KMS-11 (cell line): ENCODE data around the gene ALKBH4.

ENCODE experiments used
- H2AFZ ChIP-seq: fragments of 200-600 bp; sonication (generic); 2 replicates; pipeline ENCODE4 v1.6.1; 2016; ENCODE audit warnings: antibody characterized with exemption, mixed run types, low read depth
- H3K27ac ChIP-seq: fragments of 200-600 bp; sonication (generic); 2 replicates; pipeline ENCODE4 v1.6.1; 2016; ENCODE audit warnings: mild to moderate bottlenecking, mixed run types
- H3K27me3 ChIP-seq: fragments of 200-600 bp; sonication (generic); 2 replicates; pipeline ENCODE4 v1.6.1; 2017; ENCODE audit warnings: mild to moderate bottlenecking, low read depth, mixed run types, moderate library complexity; ENCODE audit not compliant: insufficient read depth
- H3K36me3 ChIP-seq: fragments of 200-600 bp; sonication (generic); 2 replicates; pipeline ENCODE4 v1.6.1; 2017; ENCODE audit warnings: mild to moderate bottlenecking, mixed run types; ENCODE audit not compliant: insufficient read depth
- H3K4me1 ChIP-seq: fragments of 200-600 bp; sonication (generic); 2 replicates; pipeline ENCODE4 v1.6.1; 2016; ENCODE audit warnings: mild to moderate bottlenecking, low read depth, mixed run types; ENCODE audit not compliant: poor library complexity, severe bottlenecking
- H3K4me2 ChIP-seq: fragments of 200-600 bp; sonication (generic); 2 replicates; pipeline ENCODE4 v1.7.0; 2016; ENCODE audit warnings: mild to moderate bottlenecking, mixed run types
- H3K4me3 ChIP-seq: fragments of 200-600 bp; sonication (generic); IDR thresholded peaks from 2 replicates; pipeline ENCODE4 v1.6.1; 2017; ENCODE audit warnings: low read depth, low read length, mixed read lengths; ENCODE audit not compliant: insufficient read depth
- H3K79me2 ChIP-seq: fragments of 200-600 bp; sonication (generic); 2 replicates; pipeline ENCODE4 v1.6.1; 2016; ENCODE audit warnings: low read depth, mixed run types; ENCODE audit not compliant: insufficient read depth
- H3K9ac ChIP-seq: fragments of 200-600 bp; sonication (generic); 2 replicates; pipeline ENCODE4 v1.6.1; 2016; ENCODE audit warnings: mild to moderate bottlenecking, mixed run types
- H4K20me1 ChIP-seq: fragments of 200-600 bp; sonication (generic); 2 replicates; pipeline ENCODE4 v1.6.1; 2016; ENCODE audit warnings: mild to moderate bottlenecking, mixed run types; ENCODE audit not compliant: insufficient read depth
- TF ChIP-seq, protein P1 (sequence below): fragments of 200-600 bp; sonication (generic); conservative IDR thresholded peaks from 2 replicates; pipeline ENCODE4 v1.6.1; 2017; ENCODE audit warnings: low read depth, mild to moderate bottlenecking, antibody characterized with exemption, low read length, moderate library complexity, mixed read lengths

Gene ALKBH4

DNA sequence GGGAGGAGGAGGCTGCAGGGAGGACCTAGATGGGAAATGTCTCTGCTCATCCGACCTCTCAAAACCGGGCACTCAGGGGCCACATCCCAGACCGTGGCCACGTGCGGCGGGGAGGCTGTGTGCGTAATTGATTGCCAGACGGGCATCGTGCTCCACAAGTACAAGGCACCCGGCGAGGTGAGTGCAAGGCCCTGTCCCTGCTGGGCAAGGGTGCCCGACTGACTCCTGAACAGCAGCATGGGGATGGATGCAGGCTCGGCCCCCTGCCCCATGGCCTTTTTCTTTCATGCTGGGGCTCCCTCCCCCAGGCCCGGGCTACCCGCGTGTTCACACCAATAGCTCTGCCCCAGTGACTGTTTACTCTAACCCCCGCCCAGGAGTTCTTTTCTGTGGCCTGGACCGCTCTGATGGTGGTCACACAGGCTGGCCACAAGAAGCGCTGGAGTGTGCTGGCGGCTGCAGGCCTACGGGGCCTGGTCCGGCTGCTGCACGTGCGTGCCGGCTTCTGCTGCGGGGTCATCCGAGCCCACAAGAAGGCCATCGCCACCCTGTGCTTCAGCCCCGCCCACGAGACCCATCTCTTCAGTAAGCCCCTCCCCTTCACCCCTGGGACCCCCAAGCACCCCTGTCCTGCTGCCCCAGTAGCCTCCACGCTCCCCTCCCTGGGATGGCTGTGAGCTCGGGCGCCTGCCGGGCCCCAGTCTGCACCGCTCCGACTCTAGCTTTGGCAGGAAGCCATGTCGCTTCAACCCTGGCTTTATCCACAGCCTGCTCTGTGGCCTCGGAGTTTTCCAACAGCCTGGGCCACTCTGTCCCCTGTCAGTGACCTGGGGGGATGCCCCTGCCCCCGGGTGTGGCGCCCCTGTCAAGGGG lies 4.1 kb upstream of the ALKBH4 start:
- Histone ChIP-seq H3K4me3 (no peak overlapping the region), H3K79me2 (peaks cover 10% of the 10 kb centered on the region; the same call in 1 of the 2 replicates), H3K36me3 (no peaks in the 10 kb centered on the region), H3K27me3 (no peaks in the 10 kb centered on the region), H3K4me2 (no peak overlapping the region), H3K4me1 (peaks cover 12% of the 10 kb centered on the region), H3K27ac (no peak overlapping the region), H2AFZ (no peak overlapping the region), H4K20me1 (no peaks in the 10 kb centered on the region), H3K9ac (no peak overlapping the region)
- TF ChIP-seq, protein P1, sequence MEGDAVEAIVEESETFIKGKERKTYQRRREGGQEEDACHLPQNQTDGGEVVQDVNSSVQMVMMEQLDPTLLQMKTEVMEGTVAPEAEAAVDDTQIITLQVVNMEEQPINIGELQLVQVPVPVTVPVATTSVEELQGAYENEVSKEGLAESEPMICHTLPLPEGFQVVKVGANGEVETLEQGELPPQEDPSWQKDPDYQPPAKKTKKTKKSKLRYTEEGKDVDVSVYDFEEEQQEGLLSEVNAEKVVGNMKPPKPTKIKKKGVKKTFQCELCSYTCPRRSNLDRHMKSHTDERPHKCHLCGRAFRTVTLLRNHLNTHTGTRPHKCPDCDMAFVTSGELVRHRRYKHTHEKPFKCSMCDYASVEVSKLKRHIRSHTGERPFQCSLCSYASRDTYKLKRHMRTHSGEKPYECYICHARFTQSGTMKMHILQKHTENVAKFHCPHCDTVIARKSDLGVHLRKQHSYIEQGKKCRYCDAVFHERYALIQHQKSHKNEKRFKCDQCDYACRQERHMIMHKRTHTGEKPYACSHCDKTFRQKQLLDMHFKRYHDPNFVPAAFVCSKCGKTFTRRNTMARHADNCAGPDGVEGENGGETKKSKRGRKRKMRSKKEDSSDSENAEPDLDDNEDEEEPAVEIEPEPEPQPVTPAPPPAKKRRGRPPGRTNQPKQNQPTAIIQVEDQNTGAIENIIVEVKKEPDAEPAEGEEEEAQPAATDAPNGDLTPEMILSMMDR = no peak

DNA sequence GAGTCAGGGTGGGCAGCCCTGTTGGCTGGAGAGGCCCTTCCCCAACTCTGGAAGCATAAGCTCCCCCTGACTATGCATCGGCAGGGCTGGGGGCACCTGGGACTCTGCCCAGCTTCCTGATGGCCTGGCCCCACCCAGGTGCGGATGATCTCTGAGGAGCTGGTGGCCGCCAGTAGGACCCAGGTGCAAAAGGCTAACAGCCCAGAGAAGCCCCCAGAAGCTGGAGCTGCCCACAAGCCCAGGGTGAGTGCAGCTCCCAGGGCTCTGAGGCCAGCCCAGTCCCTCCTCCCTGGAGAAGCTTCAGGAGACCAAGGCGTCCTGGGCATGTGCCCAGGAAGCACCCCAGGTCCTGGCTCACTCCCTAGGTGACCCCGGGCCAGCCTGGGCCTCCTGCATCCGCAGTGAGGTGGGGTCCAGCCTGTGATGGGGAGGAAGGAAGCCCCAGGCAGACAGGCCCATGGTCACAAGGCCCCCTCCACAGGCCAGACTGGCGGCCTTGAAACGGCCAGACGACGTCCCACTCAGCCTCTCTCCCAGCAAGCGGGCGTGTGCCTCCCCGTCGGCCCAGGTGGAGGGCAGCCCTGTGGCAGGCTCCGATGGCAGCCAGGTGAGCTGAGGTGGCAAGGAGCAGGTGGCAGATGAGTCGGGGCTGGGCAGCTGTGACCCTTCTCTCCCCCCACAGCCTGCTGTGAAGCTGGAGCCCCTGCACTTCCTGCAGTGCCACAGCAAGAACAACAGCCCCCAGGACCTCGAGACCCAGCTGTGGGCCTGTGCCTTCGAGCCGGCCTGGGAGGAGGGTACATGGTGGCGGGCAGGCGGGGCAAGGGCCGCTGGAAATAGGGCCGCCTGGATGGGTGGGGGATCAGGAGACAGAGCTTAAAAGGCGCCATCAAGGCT lies 3.2 kb upstream of the ALKBH4 start:
- no peak overlapping the region for H3K27ac ChIP-seq
- no peak overlapping the region for H2AFZ ChIP-seq
- no peak overlapping the region for H3K4me2 ChIP-seq
- peaks cover 18% of the 10 kb centered on the region; the same call in 1 of the 2 replicates for H3K79me2 ChIP-seq
- no peaks in the 10 kb centered on the region for H4K20me1 ChIP-seq
- no peak overlapping the region for H3K4me3 ChIP-seq
- TF ChIP-seq, protein P1 = no peak
- H3K4me1 ChIP-seq = peaks cover 18% of the 10 kb centered on the region
- no peaks in the 10 kb centered on the region for H3K27me3 ChIP-seq
- no peaks in the 10 kb centered on the region for H3K36me3 ChIP-seq
- no peak overlapping the region for H3K9ac ChIP-seq

DNA sequence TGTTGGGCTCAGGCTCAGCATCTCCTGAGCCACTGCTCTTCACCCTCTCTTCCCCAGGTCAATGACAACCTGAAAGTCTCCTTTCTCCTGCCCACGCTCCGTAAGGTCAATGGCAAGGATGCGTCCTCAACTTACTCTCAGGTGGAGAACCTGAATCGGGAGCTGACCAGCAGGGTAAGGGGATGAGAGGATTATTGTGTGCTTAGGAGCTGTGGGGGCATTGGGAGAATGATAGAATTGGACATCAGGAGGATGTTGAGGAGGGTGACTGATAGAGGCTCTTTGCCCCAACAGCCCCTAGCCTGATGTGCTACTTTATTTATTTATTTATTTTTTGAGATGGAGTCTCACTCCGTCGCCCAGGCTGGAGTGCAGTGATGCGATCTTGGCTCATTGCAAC lies 1.4 kb upstream of the ALKBH4 start:
- no peak overlapping the region for H3K9ac ChIP-seq
- no peaks in the 10 kb centered on the region for H3K36me3 ChIP-seq
- no peak overlapping the region for H3K4me3 ChIP-seq
- no peaks in the 10 kb centered on the region for H3K27me3 ChIP-seq
- H3K27ac ChIP-seq = no peak overlapping the region
- peaks cover 22% of the 10 kb centered on the region for H3K4me1 ChIP-seq
- peaks cover 26% of the 10 kb centered on the region; the same call in 1 of the 2 replicates for H3K79me2 ChIP-seq
- no peak overlapping the region for H2AFZ ChIP-seq
- TF ChIP-seq, protein P1 = no peak
- peak overlapping the region; percentile 94; the same call in 1 of the 2 replicates for H3K4me2 ChIP-seq
- H4K20me1 ChIP-seq = no peaks in the 10 kb centered on the region

DNA sequence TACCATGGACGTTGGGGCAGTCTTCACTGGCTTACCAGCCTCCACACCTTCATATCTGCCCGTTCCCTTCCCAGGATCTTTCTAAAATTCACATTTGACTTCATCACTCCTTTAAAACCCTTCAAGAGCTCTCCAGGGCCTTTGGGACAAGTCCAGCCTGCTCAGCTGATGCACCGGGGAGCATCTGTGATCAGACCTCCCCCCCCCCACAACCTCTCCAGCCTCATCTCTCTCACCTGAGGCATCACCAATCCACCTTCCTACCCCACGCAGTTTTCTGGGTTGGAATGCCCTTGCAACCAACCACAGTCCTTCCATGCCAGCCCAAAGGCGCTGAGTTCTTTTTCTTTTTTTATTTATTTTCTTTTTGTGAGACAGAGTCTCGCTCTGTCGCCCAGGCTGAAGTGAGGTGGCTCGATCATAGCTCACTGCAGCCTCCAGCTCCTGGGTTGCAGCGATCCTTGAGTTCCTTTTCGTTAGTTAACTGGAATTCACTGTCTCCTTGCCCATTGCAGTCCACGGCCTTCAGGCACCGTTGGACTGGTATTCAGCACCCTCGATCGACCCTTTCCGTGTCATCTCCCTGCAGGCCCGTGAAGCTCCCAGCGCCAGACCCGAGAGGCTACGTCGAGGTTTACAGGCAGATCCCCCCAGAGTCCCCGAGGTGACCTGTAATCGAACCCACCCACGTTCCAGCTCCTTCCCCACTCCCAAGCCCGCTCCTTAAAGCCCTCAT lies 654 bp downstream of the ALKBH4 start:
- peak overlapping the region; percentile 66 for H3K4me3 ChIP-seq
- H3K36me3 ChIP-seq = no peaks in the 10 kb centered on the region
- peak overlapping the region; percentile 99 for H2AFZ ChIP-seq
- peaks cover 26% of the 10 kb centered on the region; the same call in 1 of the 2 replicates for H3K79me2 ChIP-seq
- H3K4me2 ChIP-seq = peak overlapping the region; percentile 94
- peaks cover 22% of the 10 kb centered on the region for H3K4me1 ChIP-seq
- H3K27ac ChIP-seq = peak overlapping the region; percentile 47
- no peaks in the 10 kb centered on the region for H3K27me3 ChIP-seq
- TF ChIP-seq, protein P1 = no peak
- no peaks in the 10 kb centered on the region for H4K20me1 ChIP-seq
- H3K9ac ChIP-seq = peak overlapping the region; percentile 84
